ENCODE measurements around the gene NLRP6. TPM values are rescaled to one million over a fixed set of nuclear protein-coding genes. Genes with fewer than 3 reads are reported as not detected.

NLRP6 gene
- polyA plus RNA-seq (2011; rRNA removed) (not detected in 2 replicates), polyA minus RNA-seq (2011; rRNA and poly(A)+ RNA removed) (not detected in 2 replicates)

GRCh38 chr11:278001-278951, at the start of gene NLRP6:
Gene NLRP6, plus strand, starts transcription at chr11:278407. Its CDS starts 163 bp downstream, at chr11:278570.
- TF ChIP-seq CTCF (IDR thresholded peaks at IDR 0.05; ENCODE audit: insufficient read depth, low read depth, low read length): no peak
- DNase-seq (ENCODE audit: low read depth): no peak
- peaks cover 41% of the 10 kb centered on the region for H3K27me3 ChIP-seq (ENCODE audit: control insufficient read depth, insufficient read depth, low read length)
- no peaks in the 10 kb centered on the region for H3K36me3 ChIP-seq (ENCODE audit: control insufficient read depth, insufficient read depth, low read length)
- H3K4me3 ChIP-seq (ENCODE audit: low read depth, low read length): no peak within 1 kb of the TSS
- POLR2A ChIA-PET: no interaction called here
- CTCF ChIA-PET: interaction anchor here (0.6 to 1.1 kb wide), 3 partner anchors 10 to 84 kb away, joined by 3 to 4 read pairs (median 3); no protein-coding TSS in a partner anchor

GRCh38 chr11:230431-230830, 47.8 kb upstream of the NLRP6 start:
- Histone ChIP-seq H3K4me3 (ENCODE audit: low read depth, low read length) (no peak overlapping the region), H3K36me3 (ENCODE audit: control insufficient read depth, insufficient read depth, low read length) (peaks cover 3% of the 10 kb centered on the region; the same call in 1 of the 2 replicates), H3K27me3 (ENCODE audit: control insufficient read depth, insufficient read depth, low read length) (no peaks in the 10 kb centered on the region)
- DNase-seq (ENCODE audit: low read depth): no peak
- TF ChIP-seq CTCF (IDR thresholded peaks at IDR 0.05; ENCODE audit: insufficient read depth, low read depth, low read length): no peak
- ChIA-PET POLR2A (interaction anchor here (0.7 kb wide), 1 partner anchor 133 kb away, joined by 19 read pairs; no protein-coding TSS in a partner anchor), CTCF (interaction anchor here (1.6 kb wide), 1 partner anchor 131 kb away, joined by 5 read pairs; no protein-coding TSS in a partner anchor)

GRCh38 chr11:232783-233565, 45.2 kb upstream of the NLRP6 start:
- POLR2A ChIA-PET: no interaction called here
- Histone ChIP-seq H3K36me3 (ENCODE audit: control insufficient read depth, insufficient read depth, low read length) (peaks cover 3% of the 10 kb centered on the region; the same call in 1 of the 2 replicates), H3K4me3 (ENCODE audit: low read depth, low read length) (no peak overlapping the region), H3K27me3 (ENCODE audit: control insufficient read depth, insufficient read depth, low read length) (no peaks in the 10 kb centered on the region)
- no peak for TF ChIP-seq CTCF (IDR thresholded peaks at IDR 0.05; ENCODE audit: insufficient read depth, low read depth, low read length)
- CTCF ChIA-PET: no interaction called here
- no peak for DNase-seq (ENCODE audit: low read depth)

- no peak for DNase-seq (ENCODE audit: low read depth)
- Histone ChIP-seq H3K4me3 (ENCODE audit: low read depth, low read length) (peak overlapping the region; percentile 97), H3K36me3 (ENCODE audit: control insufficient read depth, insufficient read depth, low read length) (peaks cover 5% of the 10 kb centered on the region; the same call in 1 of the 2 replicates), H3K27me3 (ENCODE audit: control insufficient read depth, insufficient read depth, low read length) (no peaks in the 10 kb centered on the region)
- ChIA-PET CTCF (interaction anchor here (0.7 to 1.5 kb wide), 4 partner anchors 19 to 162 kb away, joined by 3 read pairs; no protein-coding TSS in a partner anchor), POLR2A (no interaction called here)
- no peak for TF ChIP-seq CTCF (IDR thresholded peaks at IDR 0.05; ENCODE audit: insufficient read depth, low read depth, low read length)
These were observed 43.0 kb upstream of the NLRP6 start for GRCh38 chr11:235180-235579.
